22Rv1 (cell line): ENCODE data around the gene PSMG3.

Source experiments
- ZFX ChIP-seq: fragments of 450-650 bp; IDR thresholded peaks from 2 replicates; pipeline ENCODE4 v1.6.1; 2017; ENCODE audit warnings: antibody characterized with exemption, borderline replicate concordance
- TF ChIP-seq, protein P1 (sequence below): fragments of 450-650 bp; IDR thresholded peaks from 2 replicates; pipeline ENCODE4 v1.5.1; 2017; ENCODE audit warnings: mild to moderate bottlenecking

GRCh38 chr7:1591396-1591795 lies 21.6 kb upstream of the PSMG3 start:
- TF ChIP-seq, protein P1, sequence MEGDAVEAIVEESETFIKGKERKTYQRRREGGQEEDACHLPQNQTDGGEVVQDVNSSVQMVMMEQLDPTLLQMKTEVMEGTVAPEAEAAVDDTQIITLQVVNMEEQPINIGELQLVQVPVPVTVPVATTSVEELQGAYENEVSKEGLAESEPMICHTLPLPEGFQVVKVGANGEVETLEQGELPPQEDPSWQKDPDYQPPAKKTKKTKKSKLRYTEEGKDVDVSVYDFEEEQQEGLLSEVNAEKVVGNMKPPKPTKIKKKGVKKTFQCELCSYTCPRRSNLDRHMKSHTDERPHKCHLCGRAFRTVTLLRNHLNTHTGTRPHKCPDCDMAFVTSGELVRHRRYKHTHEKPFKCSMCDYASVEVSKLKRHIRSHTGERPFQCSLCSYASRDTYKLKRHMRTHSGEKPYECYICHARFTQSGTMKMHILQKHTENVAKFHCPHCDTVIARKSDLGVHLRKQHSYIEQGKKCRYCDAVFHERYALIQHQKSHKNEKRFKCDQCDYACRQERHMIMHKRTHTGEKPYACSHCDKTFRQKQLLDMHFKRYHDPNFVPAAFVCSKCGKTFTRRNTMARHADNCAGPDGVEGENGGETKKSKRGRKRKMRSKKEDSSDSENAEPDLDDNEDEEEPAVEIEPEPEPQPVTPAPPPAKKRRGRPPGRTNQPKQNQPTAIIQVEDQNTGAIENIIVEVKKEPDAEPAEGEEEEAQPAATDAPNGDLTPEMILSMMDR, result no peak
- no peak for TF ChIP-seq ZFX
